ENCODE results near the gene NCOA4.
"Not testable (repeated sequence)": the region's sequence is repeated elsewhere in the genome, so short reads cannot be mapped to it uniquely, and the experiment has no call there.

The NCOA4 gene

GRCh38 chr10:46019177-46019528 lies 11.3 kb downstream of the NCOA4 start:
- no peak for DNase-seq

- DNase-seq, result no peak
These were observed 11.8 kb downstream of the NCOA4 start for GRCh38 chr10:46018453-46019176.

GRCh38 chr10:46017733-46018132 lies 12.7 kb downstream of the NCOA4 start:
- no peak for DNase-seq

- DNase-seq, result no peak
These were observed 13.6 kb downstream of the NCOA4 start for GRCh38 chr10:46016811-46017210.

GRCh38 chr10:46016190-46016589 lies 14.2 kb downstream of the NCOA4 start:
- no peak for DNase-seq

GRCh38 chr10:46014683-46015405 lies 15.6 kb downstream of the NCOA4 start:
- no peak for DNase-seq

- DNase-seq, result no peak
These were observed 16.2 kb downstream of the NCOA4 start for GRCh38 chr10:46014206-46014605.

GRCh38 chr10:46012746-46013145 lies 17.7 kb downstream of the NCOA4 start:
- no peak for DNase-seq

GRCh38 chr10:46006219-46006618 lies 24.2 kb downstream of the NCOA4 start:
- DNase-seq, result no peak

GRCh38 chr10:46005383-46005782 lies 25.0 kb downstream of the NCOA4 start:
- no peak for DNase-seq

GRCh38 chr10:46004963-46005362 lies 25.5 kb downstream of the NCOA4 start:
- no peak for DNase-seq

- DNase-seq, result no peak
These were observed 27.3 kb downstream of the NCOA4 start for GRCh38 chr10:46002916-46003693.

GRCh38 chr10:46002189-46002687 lies 28.2 kb downstream of the NCOA4 start:
- not testable (repeated sequence) for DNase-seq

- no peak for DNase-seq
These were observed 29.2 kb downstream of the NCOA4 start for GRCh38 chr10:46001187-46001756.

GRCh38 chr10:46000538-46000937 lies 29.9 kb downstream of the NCOA4 start:
- no peak for DNase-seq

GRCh38 chr10:45999955-46000354 lies 30.5 kb downstream of the NCOA4 start:
- DNase-seq, result not testable (repeated sequence)

- DNase-seq, result no peak
These were observed 32.2 kb downstream of the NCOA4 start for GRCh38 chr10:45997994-45998763.

- no peak for DNase-seq
These were observed 32.9 kb downstream of the NCOA4 start for GRCh38 chr10:45997557-45997956.

- DNase-seq, result not testable (repeated sequence)
These were observed 44.8 kb downstream of the NCOA4 start for GRCh38 chr10:45985590-45985989.

- DNase-seq, result not testable (repeated sequence)
These were observed 46.0 kb downstream of the NCOA4 start for GRCh38 chr10:45984473-45984872.

GRCh38 chr10:45983538-45984186 lies 46.8 kb downstream of the NCOA4 start:
- peak; percentile 15 for DNase-seq

- not testable (repeated sequence) for DNase-seq
These were observed 49.1 kb downstream of the NCOA4 start for GRCh38 chr10:45981367-45981766.
